ENCODE results near the gene DNHD1.

DNHD1 gene

DNA sequence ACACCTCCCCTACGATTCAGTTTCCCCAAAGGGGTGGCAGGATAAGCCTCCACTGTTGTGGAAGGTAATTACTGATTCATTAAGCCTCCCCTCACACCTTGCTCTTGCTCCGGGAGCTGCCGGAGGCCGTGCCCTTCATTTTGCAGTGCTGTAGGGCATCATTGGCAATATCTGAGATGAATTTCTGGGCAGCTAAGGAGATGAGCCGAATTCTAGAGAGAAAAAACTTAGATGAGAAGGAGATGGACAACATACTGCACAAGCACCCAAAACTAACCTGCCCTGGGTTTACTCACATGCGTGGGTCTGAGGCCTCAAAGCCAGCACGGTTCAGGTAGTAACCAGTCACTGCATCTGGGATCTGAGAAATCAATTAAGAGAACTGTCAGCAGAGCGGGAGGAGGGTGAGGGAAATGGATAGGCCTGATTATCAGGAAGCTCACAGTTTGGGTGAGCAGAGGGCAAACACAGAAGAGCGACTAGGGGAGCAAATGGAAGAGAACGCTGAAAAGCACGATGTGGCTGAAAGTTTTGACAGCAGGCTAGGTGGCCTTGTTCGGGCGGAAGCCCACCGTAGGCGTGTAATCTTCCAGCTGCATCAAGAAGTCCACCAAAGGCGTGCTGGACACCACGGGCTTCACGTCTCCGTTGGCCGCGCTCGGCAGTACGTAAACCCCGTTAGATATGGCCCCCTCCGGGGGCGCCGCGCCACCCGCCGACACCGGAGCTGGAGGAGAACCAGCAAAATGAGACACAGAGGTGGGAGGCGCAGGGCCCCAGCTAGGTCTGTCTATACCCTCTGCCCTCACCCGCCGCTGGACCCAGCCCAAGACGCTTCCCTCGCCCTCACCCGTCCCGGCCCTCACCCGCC lies 114.2 kb downstream of the DNHD1 start:
- TF ChIP-seq NFIC (IDR thresholded peaks at IDR 0.05) (0 out of 2 replicates have a peak, but pooled peaks have one; percentile 4), EP300 (IDR thresholded peaks at IDR 0.05; ENCODE audit: borderline replicate concordance) (no peak)

GRCh38 chr11:6611963-6612212 lies 114.8 kb downstream of the DNHD1 start:
- no peak for TF ChIP-seq FOXM1 (IDR thresholded peaks at IDR 0.05; ENCODE audit: borderline replicate concordance, low read depth)
- no peak for TF ChIP-seq TAF1 (IDR thresholded peaks at IDR 0.05; ENCODE audit: low read depth)
- TF ChIP-seq, protein P1, sequence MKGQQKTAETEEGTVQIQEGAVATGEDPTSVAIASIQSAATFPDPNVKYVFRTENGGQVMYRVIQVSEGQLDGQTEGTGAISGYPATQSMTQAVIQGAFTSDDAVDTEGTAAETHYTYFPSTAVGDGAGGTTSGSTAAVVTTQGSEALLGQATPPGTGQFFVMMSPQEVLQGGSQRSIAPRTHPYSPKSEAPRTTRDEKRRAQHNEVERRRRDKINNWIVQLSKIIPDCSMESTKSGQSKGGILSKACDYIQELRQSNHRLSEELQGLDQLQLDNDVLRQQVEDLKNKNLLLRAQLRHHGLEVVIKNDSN (IDR thresholded peaks at IDR 0.05), result no peak
- no peak for TF ChIP-seq YY1 (IDR thresholded peaks at IDR 0.05; ENCODE audit: low read depth)
- TF ChIP-seq TEAD4 (IDR thresholded peaks at IDR 0.05), result no peak
- TF ChIP-seq RAD21 (IDR thresholded peaks at IDR 0.05; ENCODE audit: low read depth), result no peak
- TF ChIP-seq, protein P2, sequence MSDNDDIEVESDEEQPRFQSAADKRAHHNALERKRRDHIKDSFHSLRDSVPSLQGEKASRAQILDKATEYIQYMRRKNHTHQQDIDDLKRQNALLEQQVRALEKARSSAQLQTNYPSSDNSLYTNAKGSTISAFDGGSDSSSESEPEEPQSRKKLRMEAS (IDR thresholded peaks at IDR 0.05), result no peak
- TF ChIP-seq, protein P3, sequence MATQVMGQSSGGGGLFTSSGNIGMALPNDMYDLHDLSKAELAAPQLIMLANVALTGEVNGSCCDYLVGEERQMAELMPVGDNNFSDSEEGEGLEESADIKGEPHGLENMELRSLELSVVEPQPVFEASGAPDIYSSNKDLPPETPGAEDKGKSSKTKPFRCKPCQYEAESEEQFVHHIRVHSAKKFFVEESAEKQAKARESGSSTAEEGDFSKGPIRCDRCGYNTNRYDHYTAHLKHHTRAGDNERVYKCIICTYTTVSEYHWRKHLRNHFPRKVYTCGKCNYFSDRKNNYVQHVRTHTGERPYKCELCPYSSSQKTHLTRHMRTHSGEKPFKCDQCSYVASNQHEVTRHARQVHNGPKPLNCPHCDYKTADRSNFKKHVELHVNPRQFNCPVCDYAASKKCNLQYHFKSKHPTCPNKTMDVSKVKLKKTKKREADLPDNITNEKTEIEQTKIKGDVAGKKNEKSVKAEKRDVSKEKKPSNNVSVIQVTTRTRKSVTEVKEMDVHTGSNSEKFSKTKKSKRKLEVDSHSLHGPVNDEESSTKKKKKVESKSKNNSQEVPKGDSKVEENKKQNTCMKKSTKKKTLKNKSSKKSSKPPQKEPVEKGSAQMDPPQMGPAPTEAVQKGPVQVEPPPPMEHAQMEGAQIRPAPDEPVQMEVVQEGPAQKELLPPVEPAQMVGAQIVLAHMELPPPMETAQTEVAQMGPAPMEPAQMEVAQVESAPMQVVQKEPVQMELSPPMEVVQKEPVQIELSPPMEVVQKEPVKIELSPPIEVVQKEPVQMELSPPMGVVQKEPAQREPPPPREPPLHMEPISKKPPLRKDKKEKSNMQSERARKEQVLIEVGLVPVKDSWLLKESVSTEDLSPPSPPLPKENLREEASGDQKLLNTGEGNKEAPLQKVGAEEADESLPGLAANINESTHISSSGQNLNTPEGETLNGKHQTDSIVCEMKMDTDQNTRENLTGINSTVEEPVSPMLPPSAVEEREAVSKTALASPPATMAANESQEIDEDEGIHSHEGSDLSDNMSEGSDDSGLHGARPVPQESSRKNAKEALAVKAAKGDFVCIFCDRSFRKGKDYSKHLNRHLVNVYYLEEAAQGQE (IDR thresholded peaks at IDR 0.05; ENCODE audit: low read depth), result no peak
- no peak for TF ChIP-seq EP300 (IDR thresholded peaks at IDR 0.05; ENCODE audit: borderline replicate concordance)
- TF ChIP-seq ZBTB7A (IDR thresholded peaks at IDR 0.05; ENCODE audit: low read depth), result no peak
- TF ChIP-seq TCF12 (IDR thresholded peaks at IDR 0.05; ENCODE audit: low read depth), result no peak
- no peak for TF ChIP-seq CEBPB (IDR thresholded peaks at IDR 0.05)
- no peak for TF ChIP-seq EGR1 (IDR thresholded peaks at IDR 0.05)
- no peak for TF ChIP-seq NFIC (IDR thresholded peaks at IDR 0.05)
- no peak for TF ChIP-seq CREB1 (IDR thresholded peaks at IDR 0.05; ENCODE audit: low read depth)

GRCh38 chr11:6612213-6613041 lies 115.3 kb downstream of the DNHD1 start, which contains the start of gene TAF10:
TSS of gene TAF10 (minus strand) at chr11:6612216. CDS start at chr11:6612189, 27 bp downstream.
- TF ChIP-seq TCF12 (IDR thresholded peaks at IDR 0.05; ENCODE audit: low read depth) (peak; percentile 41; the same call in 1 of the 2 replicates), TAF1 (IDR thresholded peaks at IDR 0.05; ENCODE audit: low read depth) (peak; percentile 85), CEBPB (IDR thresholded peaks at IDR 0.05) (peak; percentile 4; the same call in 1 of the 2 replicates), RAD21 (IDR thresholded peaks at IDR 0.05; ENCODE audit: low read depth) (no peak), YY1 (IDR thresholded peaks at IDR 0.05; ENCODE audit: low read depth) (peak; percentile 72; the same call in 1 of the 2 replicates), EP300 (IDR thresholded peaks at IDR 0.05; ENCODE audit: borderline replicate concordance) (peak; percentile 22; the same call in 1 of the 2 replicates), CREB1 (IDR thresholded peaks at IDR 0.05; ENCODE audit: low read depth) (peak; percentile 67), ZBTB7A (IDR thresholded peaks at IDR 0.05; ENCODE audit: low read depth) (no peak), TEAD4 (IDR thresholded peaks at IDR 0.05) (peak; percentile 41; the same call in 1 of the 2 replicates), FOXM1 (IDR thresholded peaks at IDR 0.05; ENCODE audit: borderline replicate concordance, low read depth) (no peak), NFIC (IDR thresholded peaks at IDR 0.05) (no peak), EGR1 (IDR thresholded peaks at IDR 0.05) (peak; percentile 52; the same call in 1 of the 2 replicates)
- TF ChIP-seq, protein P2 (IDR thresholded peaks at IDR 0.05), result peak; percentile 77
- TF ChIP-seq, protein P1 (IDR thresholded peaks at IDR 0.05), result no peak; the same call in none of the 2 replicates
- TF ChIP-seq, protein P3 (IDR thresholded peaks at IDR 0.05; ENCODE audit: low read depth), result no peak

- no peak for TF ChIP-seq EGR1 (IDR thresholded peaks at IDR 0.05)
- TF ChIP-seq YY1 (IDR thresholded peaks at IDR 0.05; ENCODE audit: low read depth), result no peak
- no peak for TF ChIP-seq CEBPB (IDR thresholded peaks at IDR 0.05)
- no peak for TF ChIP-seq TEAD4 (IDR thresholded peaks at IDR 0.05)
- TF ChIP-seq FOXM1 (IDR thresholded peaks at IDR 0.05; ENCODE audit: borderline replicate concordance, low read depth), result no peak
- no peak for TF ChIP-seq CREB1 (IDR thresholded peaks at IDR 0.05; ENCODE audit: low read depth)
- no peak for TF ChIP-seq ZBTB7A (IDR thresholded peaks at IDR 0.05; ENCODE audit: low read depth)
- TF ChIP-seq, protein P1 (IDR thresholded peaks at IDR 0.05), result no peak
- no peak for TF ChIP-seq RAD21 (IDR thresholded peaks at IDR 0.05; ENCODE audit: low read depth)
- TF ChIP-seq, protein P3 (IDR thresholded peaks at IDR 0.05; ENCODE audit: low read depth), result no peak
Measured at GRCh38 chr11:6613496-6613895, 116.4 kb downstream of the DNHD1 start.

Data from Ishikawa (cell line).